Measurements from ENCODE around the gene CHST15.
"Not testable (repeated sequence)": the region's sequence is repeated elsewhere in the genome, so short reads cannot be mapped to it uniquely, and the experiment has no call there.

Gene CHST15

GRCh38 chr10:124037286-124037685 is 56.1 kb downstream of the CHST15 start:
- no peaks in the 10 kb centered on the region for H3K79me2 ChIP-seq (ENCODE audit: insufficient read depth, low read length)
- peaks cover 7% of the 10 kb centered on the region for H3K36me3 ChIP-seq (ENCODE audit: insufficient read depth, low read length)
- no peak overlapping the region for H3K4me2 ChIP-seq (ENCODE audit: insufficient read depth, low read length)
- no peak overlapping the region for H3K4me3 ChIP-seq (ENCODE audit: low read depth in 1 of 2, low read length in 2 of 2)
- no peaks in the 10 kb centered on the region for H3K9me3 ChIP-seq (ENCODE audit: insufficient read depth, low read length, severe bottlenecking)
- no peak overlapping the region for H3K9ac ChIP-seq (ENCODE audit: low read depth, low read length)
- TF ChIP-seq CTCF (IDR thresholded peaks at IDR 0.05; ENCODE audit: borderline replicate concordance, extremely low read depth, low read length, poor library complexity, severe bottlenecking) (no peak), EZH2 (IDR thresholded peaks at IDR 0.05; ENCODE audit: borderline replicate concordance, low read depth, low read length, severe bottlenecking) (no peak)
- H3K27me3 ChIP-seq (ENCODE audit: insufficient read depth, low read length, poor library complexity): no peaks in the 10 kb centered on the region
- no peaks in the 10 kb centered on the region for H4K20me1 ChIP-seq (ENCODE audit: insufficient read depth, low read length)
- DNase-seq (no peak), ATAC-seq (ENCODE audit: insufficient read depth, low read depth) (no peak)
- H2AFZ ChIP-seq (ENCODE audit: low read depth, low read length): no peak overlapping the region
- peaks cover 20% of the 10 kb centered on the region for H3K4me1 ChIP-seq (ENCODE audit: insufficient read depth, low read length)
- H3K27ac ChIP-seq (ENCODE audit: low read length): no peak overlapping the region

- TF ChIP-seq CTCF (IDR thresholded peaks at IDR 0.05; ENCODE audit: borderline replicate concordance, extremely low read depth, low read length, poor library complexity, severe bottlenecking) (no peak), EZH2 (IDR thresholded peaks at IDR 0.05; ENCODE audit: borderline replicate concordance, low read depth, low read length, severe bottlenecking) (no peak)
- no peak overlapping the region for H3K4me2 ChIP-seq (ENCODE audit: insufficient read depth, low read length)
- no peak overlapping the region for H2AFZ ChIP-seq (ENCODE audit: low read depth, low read length)
- H3K4me3 ChIP-seq (ENCODE audit: low read depth in 1 of 2, low read length in 2 of 2): no peak overlapping the region
- DNase-seq: no peak
- H3K27ac ChIP-seq (ENCODE audit: low read length): no peak overlapping the region
- H3K9me3 ChIP-seq (ENCODE audit: insufficient read depth, low read length, severe bottlenecking): no peaks in the 10 kb centered on the region
- H3K27me3 ChIP-seq (ENCODE audit: insufficient read depth, low read length, poor library complexity): no peaks in the 10 kb centered on the region
- no peaks in the 10 kb centered on the region for H3K79me2 ChIP-seq (ENCODE audit: insufficient read depth, low read length)
- peaks cover 4% of the 10 kb centered on the region for H3K36me3 ChIP-seq (ENCODE audit: insufficient read depth, low read length)
- no peak for ATAC-seq (ENCODE audit: insufficient read depth, low read depth)
- no peaks in the 10 kb centered on the region for H4K20me1 ChIP-seq (ENCODE audit: insufficient read depth, low read length)
- no peak overlapping the region for H3K9ac ChIP-seq (ENCODE audit: low read depth, low read length)
- H3K4me1 ChIP-seq (ENCODE audit: insufficient read depth, low read length): peaks cover 14% of the 10 kb centered on the region
Observed at GRCh38 chr10:124036746-124037145, 56.7 kb downstream of the CHST15 start.

- Histone ChIP-seq H3K27me3 (ENCODE audit: insufficient read depth, low read length, poor library complexity) (no peaks in the 10 kb centered on the region), H2AFZ (ENCODE audit: low read depth, low read length) (no peak overlapping the region), H3K36me3 (ENCODE audit: insufficient read depth, low read length) (peaks cover 4% of the 10 kb centered on the region), H3K9ac (ENCODE audit: low read depth, low read length) (no peak overlapping the region), H3K27ac (ENCODE audit: low read length) (no peak overlapping the region), H4K20me1 (ENCODE audit: insufficient read depth, low read length) (no peaks in the 10 kb centered on the region), H3K4me3 (ENCODE audit: low read depth in 1 of 2, low read length in 2 of 2) (no peak overlapping the region), H3K4me1 (ENCODE audit: insufficient read depth, low read length) (peaks cover 12% of the 10 kb centered on the region), H3K9me3 (ENCODE audit: insufficient read depth, low read length, severe bottlenecking) (no peaks in the 10 kb centered on the region), H3K4me2 (ENCODE audit: insufficient read depth, low read length) (no peak overlapping the region), H3K79me2 (ENCODE audit: insufficient read depth, low read length) (no peaks in the 10 kb centered on the region)
- ATAC-seq (ENCODE audit: insufficient read depth, low read depth) (peak; percentile 82), DNase-seq (peak; percentile 51)
- no peak for TF ChIP-seq EZH2 (IDR thresholded peaks at IDR 0.05; ENCODE audit: borderline replicate concordance, low read depth, low read length, severe bottlenecking)
Observed at GRCh38 chr10:124035928-124036558, 57.4 kb downstream of the CHST15 start.

GRCh38 chr10:124035306-124035927 is 58.0 kb downstream of the CHST15 start:
- DNase-seq (no peak), ATAC-seq (ENCODE audit: insufficient read depth, low read depth) (peak; percentile 39)
- no peak overlapping the region for H3K9ac ChIP-seq (ENCODE audit: low read depth, low read length)
- no peaks in the 10 kb centered on the region for H3K79me2 ChIP-seq (ENCODE audit: insufficient read depth, low read length)
- no peaks in the 10 kb centered on the region for H3K9me3 ChIP-seq (ENCODE audit: insufficient read depth, low read length, severe bottlenecking)
- no peak overlapping the region for H3K4me3 ChIP-seq (ENCODE audit: low read depth in 1 of 2, low read length in 2 of 2)
- H3K4me2 ChIP-seq (ENCODE audit: insufficient read depth, low read length): no peak overlapping the region
- no peak overlapping the region for H3K27ac ChIP-seq (ENCODE audit: low read length)
- H3K27me3 ChIP-seq (ENCODE audit: insufficient read depth, low read length, poor library complexity): no peaks in the 10 kb centered on the region
- H3K4me1 ChIP-seq (ENCODE audit: insufficient read depth, low read length): peaks cover 12% of the 10 kb centered on the region
- TF ChIP-seq CTCF (IDR thresholded peaks at IDR 0.05; ENCODE audit: borderline replicate concordance, extremely low read depth, low read length, poor library complexity, severe bottlenecking) (no peak), EZH2 (IDR thresholded peaks at IDR 0.05; ENCODE audit: borderline replicate concordance, low read depth, low read length, severe bottlenecking) (no peak)
- no peaks in the 10 kb centered on the region for H4K20me1 ChIP-seq (ENCODE audit: insufficient read depth, low read length)
- no peak overlapping the region for H2AFZ ChIP-seq (ENCODE audit: low read depth, low read length)
- H3K36me3 ChIP-seq (ENCODE audit: insufficient read depth, low read length): peaks cover 4% of the 10 kb centered on the region

- peaks cover 12% of the 10 kb centered on the region for H3K4me1 ChIP-seq (ENCODE audit: insufficient read depth, low read length)
- not testable (repeated sequence) for H3K9me3 ChIP-seq (ENCODE audit: insufficient read depth, low read length, severe bottlenecking); ATAC-seq (ENCODE audit: insufficient read depth, low read depth); H3K27me3 ChIP-seq (ENCODE audit: insufficient read depth, low read length, poor library complexity); H3K9ac ChIP-seq (ENCODE audit: low read depth, low read length); H3K4me3 ChIP-seq (ENCODE audit: low read depth in 1 of 2, low read length in 2 of 2); H3K36me3 ChIP-seq (ENCODE audit: insufficient read depth, low read length); H3K79me2 ChIP-seq (ENCODE audit: insufficient read depth, low read length); H3K4me2 ChIP-seq (ENCODE audit: insufficient read depth, low read length); H3K27ac ChIP-seq (ENCODE audit: low read length); H4K20me1 ChIP-seq (ENCODE audit: insufficient read depth, low read length); DNase-seq; H2AFZ ChIP-seq (ENCODE audit: low read depth, low read length)
Observed at GRCh38 chr10:124034576-124035305, 58.7 kb downstream of the CHST15 start.
